ENCODE data around the gene GOLGA6L10. TPM values are rescaled to one million over a fixed set of nuclear protein-coding genes. Genes with fewer than 3 reads are reported as not detected.
"Not testable (repeated sequence)": the region's sequence is repeated elsewhere in the genome, so short reads cannot be mapped to it uniquely, and the experiment has no call there.

GOLGA6L10 gene
- total RNA-seq, 2 experiments from 2014 or later: 0.97 to 1.6 TPM

GRCh38 chr15:82338573-82338972, 10.7 kb downstream of the GOLGA6L10 start:
- H3K9me3 Mint-ChIP-seq (ENCODE audit: low read depth); CTCF ChIA-PET; H3K36me3 Mint-ChIP-seq (ENCODE audit: low read depth); H3K27me3 Mint-ChIP-seq; intact Hi-C loops (cut with DNase I, micrococcal nuclease); H3K4me3 Mint-ChIP-seq; H3K27ac Mint-ChIP-seq; H3K4me1 Mint-ChIP-seq; POLR2A ChIA-PET; ATAC-seq; DNase-seq: not testable (repeated sequence)

DNA sequence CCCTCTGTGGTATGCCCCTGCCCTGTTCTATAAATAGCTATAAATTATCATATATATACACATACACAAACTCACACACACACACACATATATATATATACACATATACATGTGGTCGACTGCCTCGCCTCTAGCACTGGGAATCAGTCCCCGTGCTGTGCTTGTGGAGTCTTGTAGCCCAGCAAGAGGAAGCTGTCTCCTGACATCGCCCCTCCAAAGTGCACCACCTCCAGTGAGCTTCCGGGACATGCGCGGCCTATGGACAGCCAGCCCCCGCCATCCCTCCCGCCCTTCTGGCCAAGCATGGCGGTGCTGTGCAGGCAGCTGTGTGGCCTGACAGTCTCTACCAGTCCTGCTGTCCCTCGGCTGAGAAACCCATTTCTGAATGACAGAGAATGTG, 11.2 kb downstream of the GOLGA6L10 start:
- POLR2A ChIA-PET; CTCF ChIA-PET; intact Hi-C loops (cut with DNase I, micrococcal nuclease): not testable (repeated sequence)

GRCh38 chr15:82337051-82337450, 12.2 kb downstream of the GOLGA6L10 start:
- H3K4me1 Mint-ChIP-seq; H3K36me3 Mint-ChIP-seq (ENCODE audit: low read depth); CTCF ChIA-PET; intact Hi-C loops (cut with DNase I, micrococcal nuclease); H3K9me3 Mint-ChIP-seq (ENCODE audit: low read depth); DNase-seq; H3K27me3 Mint-ChIP-seq; H3K27ac Mint-ChIP-seq; H3K4me3 Mint-ChIP-seq; POLR2A ChIA-PET; ATAC-seq: not testable (repeated sequence)

More for the DNA sequence above, 11.2 kb downstream of the GOLGA6L10 start:
- H3K27me3 Mint-ChIP-seq; H3K36me3 Mint-ChIP-seq (ENCODE audit: low read depth); H3K4me3 Mint-ChIP-seq; H3K27ac Mint-ChIP-seq; H3K9me3 Mint-ChIP-seq (ENCODE audit: low read depth); DNase-seq; H3K4me1 Mint-ChIP-seq; ATAC-seq: not testable (repeated sequence)

- H3K27me3 Mint-ChIP-seq; ATAC-seq; DNase-seq; H3K4me1 Mint-ChIP-seq; H3K36me3 Mint-ChIP-seq (ENCODE audit: low read depth); POLR2A ChIA-PET; H3K4me3 Mint-ChIP-seq; CTCF ChIA-PET; intact Hi-C loops (cut with DNase I, micrococcal nuclease); H3K9me3 Mint-ChIP-seq (ENCODE audit: low read depth); H3K27ac Mint-ChIP-seq: not testable (repeated sequence)
Measured at GRCh38 chr15:82336180-82336647, 13.1 kb downstream of the GOLGA6L10 start.

GRCh38 chr15:82335006-82335405, 14.3 kb downstream of the GOLGA6L10 start:
- H3K27ac Mint-ChIP-seq; H3K36me3 Mint-ChIP-seq (ENCODE audit: low read depth); H3K27me3 Mint-ChIP-seq; CTCF ChIA-PET; H3K4me1 Mint-ChIP-seq; H3K4me3 Mint-ChIP-seq; H3K9me3 Mint-ChIP-seq (ENCODE audit: low read depth); intact Hi-C loops (cut with DNase I, micrococcal nuclease); POLR2A ChIA-PET; ATAC-seq; DNase-seq: not testable (repeated sequence)

DNA sequence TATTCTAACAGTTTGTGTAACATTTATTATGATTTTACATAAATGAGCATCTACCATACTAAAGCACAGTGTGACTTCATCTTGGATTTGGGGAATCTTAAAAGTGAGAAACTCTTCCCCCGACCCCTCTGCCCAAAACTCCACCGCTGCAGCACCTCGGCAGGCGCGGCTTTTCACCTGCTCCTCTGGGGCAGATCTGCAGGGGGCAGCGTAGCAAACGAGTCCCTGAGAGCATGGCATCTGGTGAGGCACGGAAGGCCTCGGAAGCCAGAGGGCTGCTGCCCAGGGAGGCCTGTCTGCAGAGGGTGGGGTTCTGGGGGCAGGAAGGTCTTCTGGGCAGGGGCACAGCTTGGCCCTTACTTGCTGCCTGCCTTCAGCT, 14.7 kb downstream of the GOLGA6L10 start:
- CTCF ChIA-PET; POLR2A ChIA-PET; H3K27ac Mint-ChIP-seq; H3K4me3 Mint-ChIP-seq; H3K27me3 Mint-ChIP-seq; H3K36me3 Mint-ChIP-seq (ENCODE audit: low read depth); H3K9me3 Mint-ChIP-seq (ENCODE audit: low read depth); H3K4me1 Mint-ChIP-seq; DNase-seq; ATAC-seq; intact Hi-C loops (cut with DNase I, micrococcal nuclease): not testable (repeated sequence)

GRCh38 chr15:82333603-82334553, 15.4 kb downstream of the GOLGA6L10 start:
- intact Hi-C loops (cut with DNase I, micrococcal nuclease); H3K27ac Mint-ChIP-seq; H3K36me3 Mint-ChIP-seq (ENCODE audit: low read depth); H3K4me3 Mint-ChIP-seq; ATAC-seq; DNase-seq; H3K27me3 Mint-ChIP-seq; H3K9me3 Mint-ChIP-seq (ENCODE audit: low read depth); CTCF ChIA-PET; POLR2A ChIA-PET; H3K4me1 Mint-ChIP-seq: not testable (repeated sequence)

DNA sequence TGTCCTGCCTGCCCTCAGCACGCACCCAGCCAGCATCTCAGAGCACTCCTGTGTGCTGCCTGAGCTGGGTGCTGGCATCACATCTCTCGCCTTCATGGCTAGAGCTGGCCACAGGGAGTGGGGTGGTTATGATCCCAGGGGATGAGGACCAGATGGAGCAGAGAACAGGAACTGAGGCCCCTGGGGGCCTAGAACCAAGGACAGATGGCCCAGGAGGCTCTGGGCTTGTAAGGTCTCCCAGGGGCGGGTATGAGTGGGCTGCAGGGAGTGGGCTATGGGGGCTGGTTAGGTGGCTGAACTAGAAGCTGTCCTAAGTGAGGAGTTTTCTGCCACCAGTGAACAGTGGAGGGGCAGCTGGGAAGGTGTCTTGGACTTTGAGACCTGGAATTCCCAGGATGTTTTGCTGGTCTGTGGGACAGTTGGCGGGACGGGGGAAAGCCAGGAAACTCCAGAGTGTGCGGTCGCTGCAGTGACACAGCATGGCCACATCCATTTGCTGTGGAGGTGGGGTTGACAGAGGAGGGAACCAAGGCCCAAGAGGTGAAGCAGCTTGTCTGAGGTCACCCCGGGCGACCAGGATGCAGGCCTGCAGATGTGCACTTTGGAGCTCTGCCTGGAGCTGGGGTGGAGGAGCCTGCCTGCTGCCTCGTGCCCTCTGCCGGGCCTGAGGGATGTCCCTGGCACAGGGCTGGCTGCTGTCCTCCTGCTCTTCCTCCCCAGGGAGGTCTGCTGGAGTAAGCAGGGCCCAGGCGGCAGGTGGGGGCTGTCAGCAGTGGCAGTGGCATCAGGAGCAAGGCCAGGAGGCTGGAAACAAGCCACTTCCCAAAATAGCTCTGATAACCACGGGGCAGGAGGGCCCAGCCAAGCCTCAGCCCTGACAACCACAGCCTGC, 16.3 kb downstream of the GOLGA6L10 start:
- intact Hi-C loops (cut with DNase I, micrococcal nuclease); CTCF ChIA-PET; H3K4me1 Mint-ChIP-seq: not testable (repeated sequence)

GRCh38 chr15:82331576-82332304, 17.5 kb downstream of the GOLGA6L10 start:
- intact Hi-C loops (cut with DNase I, micrococcal nuclease); H3K27ac Mint-ChIP-seq; CTCF ChIA-PET; H3K4me3 Mint-ChIP-seq; H3K36me3 Mint-ChIP-seq (ENCODE audit: low read depth); H3K4me1 Mint-ChIP-seq; DNase-seq; POLR2A ChIA-PET; H3K27me3 Mint-ChIP-seq; H3K9me3 Mint-ChIP-seq (ENCODE audit: low read depth): not testable (repeated sequence)
- peak; percentile 88 for ATAC-seq

More for the DNA sequence above, 16.3 kb downstream of the GOLGA6L10 start:
- H3K9me3 Mint-ChIP-seq (ENCODE audit: low read depth); POLR2A ChIA-PET; ATAC-seq; DNase-seq; H3K36me3 Mint-ChIP-seq (ENCODE audit: low read depth); H3K27me3 Mint-ChIP-seq; H3K27ac Mint-ChIP-seq; H3K4me3 Mint-ChIP-seq: not testable (repeated sequence)

DNA sequence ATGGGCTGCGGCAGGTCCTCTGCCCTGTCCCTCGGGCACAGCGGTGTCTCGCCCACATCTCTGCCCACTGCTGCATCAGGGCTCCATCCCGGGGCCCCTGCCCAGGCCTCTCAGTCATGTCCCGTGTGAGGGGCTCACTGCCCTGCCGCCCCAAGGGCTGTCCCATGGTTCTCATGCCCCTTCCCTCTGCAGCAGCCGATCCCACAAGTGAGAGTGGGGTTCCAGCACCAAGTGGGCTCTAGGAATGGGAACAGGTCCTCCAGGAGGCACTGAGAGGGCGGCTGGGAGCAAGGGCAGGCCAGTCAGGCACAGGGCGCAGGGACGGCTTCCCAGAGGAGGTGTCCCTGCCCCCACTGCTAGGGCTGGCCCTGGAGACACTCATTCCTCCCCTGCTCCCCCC, 18.4 kb downstream of the GOLGA6L10 start:
- H3K4me3 Mint-ChIP-seq; CTCF ChIA-PET; ATAC-seq; intact Hi-C loops (cut with DNase I, micrococcal nuclease); H3K27me3 Mint-ChIP-seq; H3K9me3 Mint-ChIP-seq (ENCODE audit: low read depth); DNase-seq; H3K4me1 Mint-ChIP-seq; POLR2A ChIA-PET; H3K27ac Mint-ChIP-seq; H3K36me3 Mint-ChIP-seq (ENCODE audit: low read depth): not testable (repeated sequence)

DNA sequence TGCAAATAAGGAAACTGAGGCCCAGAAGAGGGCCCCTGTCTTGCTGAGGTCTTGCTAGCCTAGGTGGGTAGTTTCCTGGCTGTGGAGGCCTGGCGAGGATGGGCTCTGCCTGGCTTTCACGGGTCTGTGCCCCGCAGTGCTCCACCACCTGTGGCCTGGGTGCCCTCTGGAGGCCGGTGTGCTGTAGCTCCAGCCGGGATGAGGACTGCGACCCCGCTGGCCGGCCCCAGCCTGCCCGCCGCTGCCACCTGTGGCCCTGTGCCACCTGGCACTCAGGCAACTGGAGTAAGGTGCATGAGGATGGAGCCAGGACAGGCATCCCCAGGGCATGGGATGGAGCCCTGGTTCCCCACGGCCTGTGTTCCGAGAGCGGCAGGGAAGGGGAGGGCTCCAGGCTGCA, 20.2 kb downstream of the GOLGA6L10 start:
- intact Hi-C loops (cut with DNase I, micrococcal nuclease); H3K9me3 Mint-ChIP-seq (ENCODE audit: low read depth); ATAC-seq; CTCF ChIA-PET; H3K27ac Mint-ChIP-seq; H3K4me3 Mint-ChIP-seq; POLR2A ChIA-PET; H3K36me3 Mint-ChIP-seq (ENCODE audit: low read depth); DNase-seq; H3K4me1 Mint-ChIP-seq; H3K27me3 Mint-ChIP-seq: not testable (repeated sequence)
